ENCODE measurements around the gene ACBD6.

Gene ACBD6

DNA sequence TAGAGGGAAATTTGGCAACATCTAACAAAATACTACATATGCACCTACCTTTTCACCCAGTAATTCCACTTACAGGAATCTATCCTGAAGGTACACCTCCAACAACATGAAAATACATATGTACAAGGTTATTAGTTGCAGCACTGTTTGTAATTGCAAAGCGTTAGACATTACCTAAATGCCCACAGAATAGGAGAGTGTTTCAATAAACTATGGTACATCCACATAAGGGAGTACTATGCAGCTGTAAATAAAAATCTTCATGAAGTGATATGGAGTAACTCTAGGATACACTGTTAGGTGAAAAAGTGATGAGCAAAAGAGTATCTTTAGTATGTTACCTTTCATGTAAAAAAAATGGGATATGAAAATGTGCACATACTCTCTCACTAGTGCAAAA is 126.1 kb downstream of the ACBD6 start:
- TF ChIP-seq SIN3A (IDR thresholded peaks at IDR 0.05; ENCODE audit: borderline replicate concordance, insufficient read depth, low read length) (no peak), POLR2AphosphoS5 (IDR thresholded peaks at IDR 0.05; ENCODE audit: low read depth, low read length) (no peak), TAF1 (IDR thresholded peaks at IDR 0.05; ENCODE audit: borderline replicate concordance, insufficient read depth, low read length) (no peak), FOXP2 (optimal IDR thresholded peaks at IDR 0.05; ENCODE audit: borderline replicate concordance, extremely low read depth, extremely low read length, insufficient read depth) (no peak)
- TF ChIP-seq, protein P1, sequence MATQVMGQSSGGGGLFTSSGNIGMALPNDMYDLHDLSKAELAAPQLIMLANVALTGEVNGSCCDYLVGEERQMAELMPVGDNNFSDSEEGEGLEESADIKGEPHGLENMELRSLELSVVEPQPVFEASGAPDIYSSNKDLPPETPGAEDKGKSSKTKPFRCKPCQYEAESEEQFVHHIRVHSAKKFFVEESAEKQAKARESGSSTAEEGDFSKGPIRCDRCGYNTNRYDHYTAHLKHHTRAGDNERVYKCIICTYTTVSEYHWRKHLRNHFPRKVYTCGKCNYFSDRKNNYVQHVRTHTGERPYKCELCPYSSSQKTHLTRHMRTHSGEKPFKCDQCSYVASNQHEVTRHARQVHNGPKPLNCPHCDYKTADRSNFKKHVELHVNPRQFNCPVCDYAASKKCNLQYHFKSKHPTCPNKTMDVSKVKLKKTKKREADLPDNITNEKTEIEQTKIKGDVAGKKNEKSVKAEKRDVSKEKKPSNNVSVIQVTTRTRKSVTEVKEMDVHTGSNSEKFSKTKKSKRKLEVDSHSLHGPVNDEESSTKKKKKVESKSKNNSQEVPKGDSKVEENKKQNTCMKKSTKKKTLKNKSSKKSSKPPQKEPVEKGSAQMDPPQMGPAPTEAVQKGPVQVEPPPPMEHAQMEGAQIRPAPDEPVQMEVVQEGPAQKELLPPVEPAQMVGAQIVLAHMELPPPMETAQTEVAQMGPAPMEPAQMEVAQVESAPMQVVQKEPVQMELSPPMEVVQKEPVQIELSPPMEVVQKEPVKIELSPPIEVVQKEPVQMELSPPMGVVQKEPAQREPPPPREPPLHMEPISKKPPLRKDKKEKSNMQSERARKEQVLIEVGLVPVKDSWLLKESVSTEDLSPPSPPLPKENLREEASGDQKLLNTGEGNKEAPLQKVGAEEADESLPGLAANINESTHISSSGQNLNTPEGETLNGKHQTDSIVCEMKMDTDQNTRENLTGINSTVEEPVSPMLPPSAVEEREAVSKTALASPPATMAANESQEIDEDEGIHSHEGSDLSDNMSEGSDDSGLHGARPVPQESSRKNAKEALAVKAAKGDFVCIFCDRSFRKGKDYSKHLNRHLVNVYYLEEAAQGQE (IDR thresholded peaks at IDR 0.05; ENCODE audit: insufficient read depth in 1 of 2, low read depth in 2 of 2, low read length in 2 of 2): no peak

DNA sequence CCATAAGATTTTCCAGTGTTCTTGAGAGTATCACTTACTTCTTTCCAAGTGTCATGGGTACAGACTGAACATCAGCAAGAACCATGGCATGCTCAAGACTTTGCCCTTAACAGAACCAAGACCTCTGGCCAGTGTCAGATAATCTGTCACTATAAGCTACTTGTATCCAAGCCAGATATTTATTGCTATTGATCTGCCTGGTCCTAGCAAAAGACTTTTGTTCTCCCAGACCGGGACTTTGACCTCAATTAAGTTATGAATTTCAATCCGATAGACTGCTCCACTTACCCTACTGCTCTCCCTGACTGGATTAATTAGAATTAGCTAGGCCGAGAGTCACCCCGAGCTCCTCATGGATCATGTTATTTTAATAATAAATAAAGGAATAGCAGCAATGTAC is 129.6 kb downstream of the ACBD6 start:
- TF ChIP-seq POLR2AphosphoS5 (IDR thresholded peaks at IDR 0.05; ENCODE audit: low read depth, low read length) (no peak), TAF1 (IDR thresholded peaks at IDR 0.05; ENCODE audit: borderline replicate concordance, insufficient read depth, low read length) (no peak), SIN3A (IDR thresholded peaks at IDR 0.05; ENCODE audit: borderline replicate concordance, insufficient read depth, low read length) (no peak), FOXP2 (optimal IDR thresholded peaks at IDR 0.05; ENCODE audit: borderline replicate concordance, extremely low read depth, extremely low read length, insufficient read depth) (no peak)
- TF ChIP-seq, protein P1 (IDR thresholded peaks at IDR 0.05; ENCODE audit: insufficient read depth in 1 of 2, low read depth in 2 of 2, low read length in 2 of 2): no peak

DNA sequence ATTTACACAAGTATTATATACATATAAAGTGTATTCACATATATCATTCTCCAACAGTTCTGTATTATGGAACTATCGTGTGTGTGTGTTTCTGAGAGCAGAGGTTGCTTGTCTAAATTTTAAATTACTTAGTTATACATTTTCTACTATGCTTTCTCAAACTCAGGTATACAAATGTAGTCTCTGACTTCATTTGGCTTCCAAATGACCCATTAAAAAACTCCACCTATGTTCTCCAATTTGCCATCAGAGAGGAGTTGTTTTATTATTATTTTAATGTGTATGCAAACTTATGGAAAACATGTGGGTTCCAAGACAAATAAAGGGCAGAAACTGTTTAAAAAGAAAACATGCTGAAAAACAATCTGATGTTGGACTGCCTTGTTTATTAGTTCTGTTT is 131.8 kb downstream of the ACBD6 start:
- TF ChIP-seq FOXP2 (optimal IDR thresholded peaks at IDR 0.05; ENCODE audit: borderline replicate concordance, extremely low read depth, extremely low read length, insufficient read depth): no peak
- TF ChIP-seq, protein P1 (IDR thresholded peaks at IDR 0.05; ENCODE audit: insufficient read depth in 1 of 2, low read depth in 2 of 2, low read length in 2 of 2): no peak
- TF ChIP-seq POLR2AphosphoS5 (IDR thresholded peaks at IDR 0.05; ENCODE audit: low read depth, low read length): no peak
- TF ChIP-seq TAF1 (IDR thresholded peaks at IDR 0.05; ENCODE audit: borderline replicate concordance, insufficient read depth, low read length): no peak

DNA sequence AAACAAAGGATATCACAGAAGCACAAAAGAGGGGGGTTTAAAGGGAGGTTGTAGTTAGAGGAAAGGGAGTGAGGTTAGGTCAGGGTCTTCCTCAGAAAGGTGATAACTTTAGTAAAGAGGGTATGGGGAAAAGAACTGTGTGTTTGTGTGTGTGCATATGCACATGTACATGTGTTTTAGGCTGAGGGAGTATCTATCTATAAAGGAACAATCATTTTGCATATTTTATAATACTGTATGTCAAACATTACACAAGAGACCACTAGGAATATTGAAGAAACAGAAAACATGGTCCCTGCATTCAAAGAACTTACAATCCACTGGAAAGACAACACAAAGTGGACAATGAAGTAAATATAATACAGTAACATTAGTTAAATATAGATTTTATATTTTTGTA is 132.2 kb downstream of the ACBD6 start:
- TF ChIP-seq POLR2AphosphoS5 (IDR thresholded peaks at IDR 0.05; ENCODE audit: low read depth, low read length) (no peak), SIN3A (IDR thresholded peaks at IDR 0.05; ENCODE audit: borderline replicate concordance, insufficient read depth, low read length) (no peak), TAF1 (IDR thresholded peaks at IDR 0.05; ENCODE audit: borderline replicate concordance, insufficient read depth, low read length) (no peak), FOXP2 (optimal IDR thresholded peaks at IDR 0.05; ENCODE audit: borderline replicate concordance, extremely low read depth, extremely low read length, insufficient read depth) (no peak)
- TF ChIP-seq, protein P1 (IDR thresholded peaks at IDR 0.05; ENCODE audit: insufficient read depth in 1 of 2, low read depth in 2 of 2, low read length in 2 of 2): no peak

DNA sequence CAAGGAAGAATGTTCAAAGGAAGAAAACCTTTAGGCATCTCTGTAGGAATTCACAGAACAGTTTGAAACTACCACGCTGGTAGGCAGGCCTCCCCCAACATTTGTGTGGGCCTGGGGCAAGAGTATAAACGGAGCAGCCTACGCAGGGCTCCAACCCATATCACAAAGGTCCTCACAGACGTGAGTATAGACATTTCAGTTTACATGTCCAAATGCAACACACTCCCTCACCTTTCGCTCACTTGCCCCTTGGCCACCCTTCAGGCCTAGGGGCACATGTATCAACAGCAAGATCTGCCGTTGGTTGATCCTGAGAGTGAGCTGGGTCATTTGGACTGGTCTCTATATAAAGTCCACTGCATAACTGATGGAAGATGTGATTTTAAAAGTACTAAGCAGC is 133.3 kb downstream of the ACBD6 start:
- no peak for TF ChIP-seq FOXP2 (optimal IDR thresholded peaks at IDR 0.05; ENCODE audit: borderline replicate concordance, extremely low read depth, extremely low read length, insufficient read depth)
- TF ChIP-seq TAF1 (IDR thresholded peaks at IDR 0.05; ENCODE audit: borderline replicate concordance, insufficient read depth, low read length): no peak
- TF ChIP-seq POLR2AphosphoS5 (IDR thresholded peaks at IDR 0.05; ENCODE audit: low read depth, low read length): no peak
- TF ChIP-seq SIN3A (IDR thresholded peaks at IDR 0.05; ENCODE audit: borderline replicate concordance, insufficient read depth, low read length): no peak
- TF ChIP-seq, protein P1 (IDR thresholded peaks at IDR 0.05; ENCODE audit: insufficient read depth in 1 of 2, low read depth in 2 of 2, low read length in 2 of 2): no peak
